Right hindlimb (tissue), 1 donor: Measurements from ENCODE around the gene KIF3A.

ENCODE experiments used
- DNase-seq: peaks from one replicate; pipeline ENCODE4 v3.0.0-alpha.2; 2018

Gene KIF3A

GRCh38 chr5:132736853-132737833 lies at the start of gene KIF3A:
TSS of gene KIF3A (minus strand) at chr5:132737546. CDS start at chr5:132737419, 127 bp downstream.
- DNase-seq, result peak; percentile 96

- no peak for DNase-seq
Measured at GRCh38 chr5:132787076-132787475, 49.7 kb upstream of the KIF3A start.

GRCh38 chr5:132785864-132786263 lies 48.5 kb upstream of the KIF3A start:
- no peak for DNase-seq

GRCh38 chr5:132785365-132785764 lies 48.0 kb upstream of the KIF3A start:
- DNase-seq, result no peak

- no peak for DNase-seq
Measured at GRCh38 chr5:132782101-132782500, 44.8 kb upstream of the KIF3A start.

GRCh38 chr5:132781029-132781428 lies 43.7 kb upstream of the KIF3A start:
- DNase-seq, result no peak

- no peak for DNase-seq
Measured at GRCh38 chr5:132780577-132780976, 43.2 kb upstream of the KIF3A start.

GRCh38 chr5:132779961-132780360 lies 42.6 kb upstream of the KIF3A start:
- no peak for DNase-seq

- no peak for DNase-seq
Measured at GRCh38 chr5:132778856-132779255, 41.5 kb upstream of the KIF3A start.

- DNase-seq, result no peak
Measured at GRCh38 chr5:132778129-132778528, 40.8 kb upstream of the KIF3A start.

- DNase-seq, result peak; percentile 81
Measured at GRCh38 chr5:132777209-132778069, 40.1 kb upstream of the KIF3A start, which contains the start of gene SEPTIN8. TSS of gene SEPTIN8 (minus strand) at chr5:132777239. CDS start at chr5:132777137, 102 bp downstream.

- DNase-seq, result no peak
Measured at GRCh38 chr5:132776938-132777208, 39.5 kb upstream of the KIF3A start.

GRCh38 chr5:132776131-132776937 lies 39.0 kb upstream of the KIF3A start:
- peak; percentile 62 for DNase-seq

GRCh38 chr5:132775476-132775961 lies 38.2 kb upstream of the KIF3A start:
- no peak for DNase-seq

GRCh38 chr5:132774896-132775295 lies 37.5 kb upstream of the KIF3A start:
- DNase-seq, result no peak

GRCh38 chr5:132774406-132774805 lies 37.1 kb upstream of the KIF3A start:
- DNase-seq, result no peak

GRCh38 chr5:132773601-132774355 lies 36.4 kb upstream of the KIF3A start:
- DNase-seq, result no peak

GRCh38 chr5:132773114-132773513 lies 35.8 kb upstream of the KIF3A start:
- no peak for DNase-seq

GRCh38 chr5:132772291-132773070 lies 35.1 kb upstream of the KIF3A start:
- no peak for DNase-seq

- DNase-seq, result no peak
Measured at GRCh38 chr5:132771503-132771998, 34.2 kb upstream of the KIF3A start.
